ENCODE measurements around the gene ZNF471. TPM values are rescaled to one million over a fixed set of nuclear protein-coding genes. Genes with fewer than 3 reads are reported as not detected.
A peak's percentile ranks its signal among the peaks of the same experiment; 100 is the strongest.

Gene ZNF471
- total RNA-seq, 3 donors from 2014 or later = 5.9 to 12.0 (median 8.2) TPM

DNA sequence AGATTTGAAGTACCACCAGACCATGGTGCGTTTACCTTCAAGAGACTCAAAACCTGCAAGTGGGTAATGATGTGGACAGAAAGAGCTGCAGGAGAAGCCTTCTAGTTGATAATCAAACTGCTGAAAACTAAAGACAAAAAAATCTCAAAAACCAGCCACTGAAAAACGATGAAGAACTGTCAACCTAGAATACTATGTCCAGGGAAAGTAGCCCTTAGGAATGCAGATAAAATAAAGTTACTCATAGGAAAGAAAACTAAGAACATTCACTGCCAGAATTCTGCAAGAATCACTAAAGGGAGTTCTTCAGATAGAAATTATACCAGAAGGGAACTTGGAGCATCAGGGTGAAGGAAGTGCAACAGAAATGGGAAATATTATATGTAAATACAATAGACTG is 64.9 kb downstream of the ZNF471 start:
- no peak for TF ChIP-seq POLR2A (IDR thresholded peaks at IDR 0.05)
- TF ChIP-seq, protein P1, sequence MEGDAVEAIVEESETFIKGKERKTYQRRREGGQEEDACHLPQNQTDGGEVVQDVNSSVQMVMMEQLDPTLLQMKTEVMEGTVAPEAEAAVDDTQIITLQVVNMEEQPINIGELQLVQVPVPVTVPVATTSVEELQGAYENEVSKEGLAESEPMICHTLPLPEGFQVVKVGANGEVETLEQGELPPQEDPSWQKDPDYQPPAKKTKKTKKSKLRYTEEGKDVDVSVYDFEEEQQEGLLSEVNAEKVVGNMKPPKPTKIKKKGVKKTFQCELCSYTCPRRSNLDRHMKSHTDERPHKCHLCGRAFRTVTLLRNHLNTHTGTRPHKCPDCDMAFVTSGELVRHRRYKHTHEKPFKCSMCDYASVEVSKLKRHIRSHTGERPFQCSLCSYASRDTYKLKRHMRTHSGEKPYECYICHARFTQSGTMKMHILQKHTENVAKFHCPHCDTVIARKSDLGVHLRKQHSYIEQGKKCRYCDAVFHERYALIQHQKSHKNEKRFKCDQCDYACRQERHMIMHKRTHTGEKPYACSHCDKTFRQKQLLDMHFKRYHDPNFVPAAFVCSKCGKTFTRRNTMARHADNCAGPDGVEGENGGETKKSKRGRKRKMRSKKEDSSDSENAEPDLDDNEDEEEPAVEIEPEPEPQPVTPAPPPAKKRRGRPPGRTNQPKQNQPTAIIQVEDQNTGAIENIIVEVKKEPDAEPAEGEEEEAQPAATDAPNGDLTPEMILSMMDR (IDR thresholded peaks at IDR 0.05) = no peak
- no peak for TF ChIP-seq POLR2AphosphoS5 (IDR thresholded peaks at IDR 0.05)
- intact Hi-C loops (cut with DNase I; ENCODE audit: low total_unique reads) = no loop called here
- no peaks in the 10 kb centered on the region for H3K4me1 ChIP-seq
- no peak overlapping the region for H3K27ac ChIP-seq
- peaks cover 91 to 93% of the 10 kb centered on the region in 2 donors for H3K9me3 ChIP-seq
- no peaks in the 10 kb centered on the region for H3K27me3 ChIP-seq
- no peak for DNase-seq (ENCODE audit: low spot score in 2 of 2)
- H3K36me3 ChIP-seq = peaks cover 26% of the 10 kb centered on the region
- H3K4me3 ChIP-seq = no peak overlapping the region

DNA sequence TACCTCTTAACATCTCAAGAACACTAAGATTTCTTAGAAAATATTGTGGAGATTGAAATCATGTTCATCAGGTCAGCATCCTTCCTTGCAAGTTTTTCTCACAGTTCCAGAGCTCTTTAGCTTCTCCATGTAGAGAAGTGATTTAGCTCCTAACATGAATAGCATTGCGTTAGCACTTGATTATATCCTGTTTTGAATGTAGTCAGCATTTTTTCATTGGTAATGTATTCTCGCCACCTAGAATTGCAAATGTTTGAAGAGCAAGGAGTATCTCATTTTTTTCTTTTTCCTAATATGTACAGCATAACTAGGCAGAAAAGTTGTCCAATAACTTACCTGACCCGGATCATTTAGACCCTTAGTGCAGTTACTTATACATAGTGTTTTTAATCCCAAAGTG is 66.3 kb downstream of the ZNF471 start:
- TF ChIP-seq, protein P1 (IDR thresholded peaks at IDR 0.05) = no peak
- TF ChIP-seq POLR2AphosphoS5 (IDR thresholded peaks at IDR 0.05) (no peak), POLR2A (IDR thresholded peaks at IDR 0.05) (no peak)
- intact Hi-C loops (cut with DNase I; ENCODE audit: low total_unique reads) = no loop called here

DNA sequence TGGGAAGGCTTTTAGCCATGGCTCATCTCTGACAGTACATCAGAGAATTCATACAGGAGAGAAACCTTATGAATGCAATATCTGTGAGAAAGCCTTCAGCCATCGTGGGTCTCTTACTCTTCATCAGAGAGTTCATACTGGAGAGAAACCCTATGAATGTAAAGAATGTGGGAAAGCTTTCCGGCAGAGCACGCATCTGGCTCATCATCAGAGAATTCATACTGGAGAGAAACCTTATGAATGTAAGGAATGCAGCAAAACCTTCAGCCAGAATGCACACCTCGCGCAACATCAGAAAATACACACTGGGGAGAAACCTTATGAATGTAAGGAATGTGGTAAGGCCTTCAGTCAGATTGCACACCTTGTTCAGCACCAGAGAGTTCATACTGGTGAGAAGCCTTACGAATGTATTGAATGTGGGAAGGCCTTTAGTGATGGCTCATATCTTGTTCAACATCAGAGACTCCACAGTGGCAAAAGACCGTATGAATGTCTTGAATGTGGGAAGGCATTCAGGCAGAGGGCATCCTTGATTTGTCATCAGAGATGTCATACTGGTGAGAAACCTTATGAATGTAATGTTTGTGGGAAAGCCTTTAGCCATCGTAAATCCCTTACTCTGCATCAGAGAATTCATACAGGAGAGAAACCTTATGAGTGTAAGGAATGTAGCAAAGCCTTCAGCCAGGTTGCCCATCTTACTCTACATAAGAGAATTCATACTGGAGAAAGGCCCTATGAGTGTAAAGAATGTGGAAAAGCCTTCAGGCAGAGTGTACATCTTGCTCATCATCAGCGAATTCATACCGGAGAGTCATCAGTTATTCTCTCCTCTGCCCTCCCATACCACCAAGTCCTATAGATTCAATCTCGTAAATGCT is 70.3 kb downstream of the ZNF471 start:
- intact Hi-C loops (cut with DNase I; ENCODE audit: low total_unique reads) = no loop called here

More for the DNA sequence above, 66.3 kb downstream of the ZNF471 start:
- Histone ChIP-seq H3K4me1 (no peaks in the 10 kb centered on the region), H3K27ac (no peak overlapping the region), H3K36me3 (peaks cover 26% of the 10 kb centered on the region), H3K27me3 (no peaks in the 10 kb centered on the region), H3K4me3 (no peak overlapping the region), H3K9me3 (peaks cover 93 to 99% of the 10 kb centered on the region in 2 donors)
- DNase-seq (ENCODE audit: low spot score in 2 of 2) = no peak

More for the DNA sequence above, 70.3 kb downstream of the ZNF471 start:
- DNase-seq (ENCODE audit: low spot score in 2 of 2) = no peak
- peaks cover 17% of the 10 kb centered on the region for H3K36me3 ChIP-seq
- TF ChIP-seq, protein P1 (IDR thresholded peaks at IDR 0.05) = no peak
- TF ChIP-seq POLR2AphosphoS5 (IDR thresholded peaks at IDR 0.05) (no peak), POLR2A (IDR thresholded peaks at IDR 0.05) (no peak)
- H3K4me1 ChIP-seq = no peaks in the 10 kb centered on the region
- H3K4me3 ChIP-seq = peak overlapping the region in 1 of 3 donors; percentile 9
- H3K27me3 ChIP-seq = no peaks in the 10 kb centered on the region
- no peak overlapping the region for H3K27ac ChIP-seq
- H3K9me3 ChIP-seq = peaks cover 89 to 100% of the 10 kb centered on the region in 2 donors

Other genes with a start within 250 kb of the ZNF471 start
- gene EDDM13, start 235.1 kb upstream of the ZNF471 start, total RNA-seq = 1 to 10 TPM in 1 of 3 donors, not detected in 2; 1.3 TPM
- gene ZSCAN5A, start 193.0 kb upstream of the ZNF471 start, total RNA-seq = 10 to 100 TPM in 2 of 3 donors, 1 to 10 TPM in 1; 6.2 to 13.3 (median 12.5) TPM
- gene ZNF582, start 114.3 kb upstream of the ZNF471 start, total RNA-seq = 1 to 10 TPM; 4.3 to 9.5 (median 8.2) TPM
- 1 to 10 TPM; 4.0 to 8.8 (median 5.2) TPM for gene ZNF583, start 103.5 kb upstream of the ZNF471 start, total RNA-seq
- 1 to 10 TPM; 2.9 to 10.0 (median 6.2) TPM for gene ZNF667, start 30.5 kb upstream of the ZNF471 start, total RNA-seq
- gene ZFP28, start 31.1 kb downstream of the ZNF471 start, total RNA-seq = 10 to 100 TPM; 12.3 to 13.0 (median 12.5) TPM
- 1 to 10 TPM; 2.9 to 4.1 (median 3.4) TPM for gene ZNF470, start 59.6 kb downstream of the ZNF471 start, total RNA-seq
- 1 to 10 TPM; 5.4 to 9.8 (median 8.9) TPM for gene ZNF71, start 87.4 kb downstream of the ZNF471 start, total RNA-seq
- gene SMIM17, start 135.3 kb downstream of the ZNF471 start, total RNA-seq = under 1 TPM in 1 of 3 donors, not detected in 2; 0.33 TPM
- 1 to 10 TPM; 3.6 to 8.0 (median 7.0) TPM for gene ZNF835, start 163.9 kb downstream of the ZNF471 start, total RNA-seq

Data from breast epithelium (tissue), 4 donors.